ENCODE data around the gene FAF2. TPM values are rescaled to one million over a fixed set of nuclear protein-coding genes. Genes with fewer than 3 reads are reported as not detected.

The FAF2 gene
- total RNA-seq, 1 experiment from 2014 or later = 32.9 TPM

- TF ChIP-seq, protein P1, sequence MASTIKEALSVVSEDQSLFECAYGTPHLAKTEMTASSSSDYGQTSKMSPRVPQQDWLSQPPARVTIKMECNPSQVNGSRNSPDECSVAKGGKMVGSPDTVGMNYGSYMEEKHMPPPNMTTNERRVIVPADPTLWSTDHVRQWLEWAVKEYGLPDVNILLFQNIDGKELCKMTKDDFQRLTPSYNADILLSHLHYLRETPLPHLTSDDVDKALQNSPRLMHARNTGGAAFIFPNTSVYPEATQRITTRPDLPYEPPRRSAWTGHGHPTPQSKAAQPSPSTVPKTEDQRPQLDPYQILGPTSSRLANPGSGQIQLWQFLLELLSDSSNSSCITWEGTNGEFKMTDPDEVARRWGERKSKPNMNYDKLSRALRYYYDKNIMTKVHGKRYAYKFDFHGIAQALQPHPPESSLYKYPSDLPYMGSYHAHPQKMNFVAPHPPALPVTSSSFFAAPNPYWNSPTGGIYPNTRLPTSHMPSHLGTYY (CRISPR knock-in tag; IDR thresholded peaks at IDR 0.05) = no peak
- no peak for TF ChIP-seq TEAD4 (CRISPR knock-in tag; IDR thresholded peaks at IDR 0.05)
- TF ChIP-seq, protein P2, sequence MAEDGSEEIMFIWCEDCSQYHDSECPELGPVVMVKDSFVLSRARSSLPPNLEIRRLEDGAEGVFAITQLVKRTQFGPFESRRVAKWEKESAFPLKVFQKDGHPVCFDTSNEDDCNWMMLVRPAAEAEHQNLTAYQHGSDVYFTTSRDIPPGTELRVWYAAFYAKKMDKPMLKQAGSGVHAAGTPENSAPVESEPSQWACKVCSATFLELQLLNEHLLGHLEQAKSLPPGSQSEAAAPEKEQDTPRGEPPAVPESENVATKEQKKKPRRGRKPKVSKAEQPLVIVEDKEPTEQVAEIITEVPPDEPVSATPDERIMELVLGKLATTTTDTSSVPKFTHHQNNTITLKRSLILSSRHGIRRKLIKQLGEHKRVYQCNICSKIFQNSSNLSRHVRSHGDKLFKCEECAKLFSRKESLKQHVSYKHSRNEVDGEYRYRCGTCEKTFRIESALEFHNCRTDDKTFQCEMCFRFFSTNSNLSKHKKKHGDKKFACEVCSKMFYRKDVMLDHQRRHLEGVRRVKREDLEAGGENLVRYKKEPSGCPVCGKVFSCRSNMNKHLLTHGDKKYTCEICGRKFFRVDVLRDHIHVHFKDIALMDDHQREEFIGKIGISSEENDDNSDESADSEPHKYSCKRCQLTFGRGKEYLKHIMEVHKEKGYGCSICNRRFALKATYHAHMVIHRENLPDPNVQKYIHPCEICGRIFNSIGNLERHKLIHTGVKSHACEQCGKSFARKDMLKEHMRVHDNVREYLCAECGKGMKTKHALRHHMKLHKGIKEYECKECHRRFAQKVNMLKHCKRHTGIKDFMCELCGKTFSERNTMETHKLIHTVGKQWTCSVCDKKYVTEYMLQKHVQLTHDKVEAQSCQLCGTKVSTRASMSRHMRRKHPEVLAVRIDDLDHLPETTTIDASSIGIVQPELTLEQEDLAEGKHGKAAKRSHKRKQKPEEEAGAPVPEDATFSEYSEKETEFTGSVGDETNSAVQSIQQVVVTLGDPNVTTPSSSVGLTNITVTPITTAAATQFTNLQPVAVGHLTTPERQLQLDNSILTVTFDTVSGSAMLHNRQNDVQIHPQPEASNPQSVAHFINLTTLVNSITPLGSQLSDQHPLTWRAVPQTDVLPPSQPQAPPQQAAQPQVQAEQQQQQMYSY (CRISPR knock-in tag; IDR thresholded peaks at IDR 0.05) = no peak
- TF ChIP-seq ZNF263 (CRISPR knock-in tag; IDR thresholded peaks at IDR 0.05; ENCODE audit: low read depth) = no peak
These were observed 34.4 kb upstream of the FAF2 start (continued) for GRCh38 chr5:176413709-176414191.

- Mint-ChIP-seq H3K4me1 (peaks cover 6% of the 10 kb centered on the region; the same call in 1 of the 2 replicates), H3K36me3 (peaks cover 4% of the 10 kb centered on the region), H3K4me3 (peak overlapping the region; percentile 58), H3K27me3 (ENCODE audit: low read depth) (peaks cover 28% of the 10 kb centered on the region), H3K9me3 (peaks cover 13% of the 10 kb centered on the region), H3K27ac (no peak overlapping the region)
- CTCF ChIA-PET = interaction anchor here (1.0 to 2.3 kb wide), 2 partner anchors 8 to 23 kb away, joined by 3 to 13 read pairs; no protein-coding TSS in a partner anchor
- POLR2A ChIA-PET = no interaction called here
- DNase-seq (ENCODE audit: low spot score) (no peak), ATAC-seq (no peak)
- no peak for TF ChIP-seq GTF2I (CRISPR knock-in tag; conservative IDR thresholded peaks at IDR 0.05)
- no peak for TF ChIP-seq MXD4 (CRISPR knock-in tag; IDR thresholded peaks at IDR 0.05; ENCODE audit: borderline replicate concordance)
- no peak for TF ChIP-seq RELA (CRISPR knock-in tag; IDR thresholded peaks at IDR 0.05; ENCODE audit: borderline replicate concordance)
- TF ChIP-seq ATF1 (CRISPR knock-in tag; IDR thresholded peaks at IDR 0.05) = no peak
- TF ChIP-seq, protein P3, sequence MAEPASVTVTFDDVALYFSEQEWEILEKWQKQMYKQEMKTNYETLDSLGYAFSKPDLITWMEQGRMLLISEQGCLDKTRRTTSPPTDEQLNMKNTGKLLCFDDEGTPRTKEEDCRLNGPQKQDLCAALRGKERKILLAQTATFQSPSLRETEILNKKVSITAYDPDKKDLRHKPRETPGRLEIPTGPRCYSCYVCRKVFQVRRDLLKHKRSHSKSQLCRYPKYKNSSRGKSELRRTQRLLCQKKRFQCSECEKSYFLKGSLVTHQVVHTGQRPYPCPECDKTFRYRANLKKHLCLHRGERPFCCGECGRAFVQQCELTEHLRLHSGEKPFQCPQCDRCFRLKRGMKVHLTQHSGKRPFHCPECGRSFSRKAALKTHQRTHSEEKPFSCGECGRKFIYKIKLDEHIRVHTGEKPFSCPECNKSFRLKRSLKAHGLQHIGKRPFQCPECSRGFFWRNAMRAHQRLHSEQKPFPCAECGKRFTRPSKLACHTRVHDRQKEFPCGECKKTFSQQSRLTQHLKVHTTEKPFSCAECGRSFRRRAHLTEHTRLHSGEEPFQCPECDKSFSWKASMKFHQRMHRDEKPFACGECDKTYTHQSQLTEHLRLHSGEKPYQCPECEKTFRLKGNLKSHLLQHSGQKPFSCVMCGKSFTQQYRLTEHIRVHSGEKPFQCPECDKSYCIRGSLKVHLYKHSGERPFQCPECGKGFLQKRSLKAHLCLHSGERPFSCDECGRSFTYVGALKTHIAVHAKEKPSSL (CRISPR knock-in tag; conservative IDR thresholded peaks at IDR 0.05) = no peak
- no peak for TF ChIP-seq USF2 (CRISPR knock-in tag; IDR thresholded peaks at IDR 0.05)
- no peak for TF ChIP-seq ZNF396 (CRISPR knock-in tag; IDR thresholded peaks at IDR 0.05; ENCODE audit: borderline replicate concordance)
- TF ChIP-seq ELF4 (CRISPR knock-in tag; IDR thresholded peaks at IDR 0.05; ENCODE audit: low read depth) = no peak
- TF ChIP-seq ESRRA (CRISPR knock-in tag; IDR thresholded peaks at IDR 0.05; ENCODE audit: borderline replicate concordance) = no peak
- no peak for TF ChIP-seq PRRX2 (CRISPR knock-in tag; IDR thresholded peaks at IDR 0.05)
- no peak for TF ChIP-seq NR2C2 (CRISPR knock-in tag; IDR thresholded peaks at IDR 0.05)
- TF ChIP-seq ZNF671 (CRISPR knock-in tag; IDR thresholded peaks at IDR 0.05) = no peak
- TF ChIP-seq, protein P2 (CRISPR knock-in tag; IDR thresholded peaks at IDR 0.05) = no peak
- TF ChIP-seq, protein P4, sequence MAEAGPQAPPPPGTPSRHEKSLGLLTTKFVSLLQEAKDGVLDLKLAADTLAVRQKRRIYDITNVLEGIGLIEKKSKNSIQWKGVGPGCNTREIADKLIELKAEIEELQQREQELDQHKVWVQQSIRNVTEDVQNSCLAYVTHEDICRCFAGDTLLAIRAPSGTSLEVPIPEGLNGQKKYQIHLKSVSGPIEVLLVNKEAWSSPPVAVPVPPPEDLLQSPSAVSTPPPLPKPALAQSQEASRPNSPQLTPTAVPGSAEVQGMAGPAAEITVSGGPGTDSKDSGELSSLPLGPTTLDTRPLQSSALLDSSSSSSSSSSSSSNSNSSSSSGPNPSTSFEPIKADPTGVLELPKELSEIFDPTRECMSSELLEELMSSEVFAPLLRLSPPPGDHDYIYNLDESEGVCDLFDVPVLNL (CRISPR knock-in tag; IDR thresholded peaks at IDR 0.05; ENCODE audit: borderline replicate concordance, low read depth) = no peak
- no peak for TF ChIP-seq ZNF423 (CRISPR knock-in tag; IDR thresholded peaks at IDR 0.05)
These were observed 33.5 kb upstream of the FAF2 start for GRCh38 chr5:176414704-176415103.
